HTR-8/SVneo (cell line): ENCODE measurements around the gene SLC15A3.

Source experiments
- DNase-seq: peaks from one replicate; pipeline ENCODE4 v3.0.0; 2011; ENCODE audit warnings: low spot score, mixed read lengths; ENCODE audit not compliant: insufficient read length
- FAIRE-seq: peaks from 2 replicates; lab custom pipeline; 2011; peaks lifted over from hg19 to GRCh38; lab: Jason Lieb, UNC

The SLC15A3 gene

GRCh38 chr11:60933416-60934123, 18.4 kb downstream of the SLC15A3 start:
- no peak for FAIRE-seq
- no peak for DNase-seq

GRCh38 chr11:60932605-60933356, 19.2 kb downstream of the SLC15A3 start:
- no peak for FAIRE-seq
- DNase-seq, result no peak

GRCh38 chr11:60931917-60932316, 20.1 kb downstream of the SLC15A3 start:
- FAIRE-seq, result no peak
- no peak for DNase-seq

GRCh38 chr11:60930394-60930793, 21.6 kb downstream of the SLC15A3 start:
- FAIRE-seq (no peak), DNase-seq (no peak)

GRCh38 chr11:60929764-60930163, 22.2 kb downstream of the SLC15A3 start:
- DNase-seq, result no peak
- no peak for FAIRE-seq

- no peak for DNase-seq
- FAIRE-seq, result no peak
These were observed 23.4 kb downstream of the SLC15A3 start for GRCh38 chr11:60928563-60929001.

GRCh38 chr11:60927600-60927999, 24.4 kb downstream of the SLC15A3 start:
- FAIRE-seq (no peak), DNase-seq (no peak)

- DNase-seq, result no peak
- FAIRE-seq, result no peak
These were observed 24.8 kb downstream of the SLC15A3 start for GRCh38 chr11:60927061-60927592.

GRCh38 chr11:60926500-60926899, 25.5 kb downstream of the SLC15A3 start:
- no peak for FAIRE-seq
- no peak for DNase-seq

- FAIRE-seq, result no peak
- DNase-seq, result no peak
These were observed 26.1 kb downstream of the SLC15A3 start for GRCh38 chr11:60925868-60926267.

GRCh38 chr11:60924906-60925853, 26.8 kb downstream of the SLC15A3 start:
- FAIRE-seq, result peak; percentile 20
- DNase-seq, result no peak

- FAIRE-seq, result no peak
- DNase-seq, result peak; percentile 88
These were observed 27.7 kb downstream of the SLC15A3 start, which contains the start of gene TMEM132A for GRCh38 chr11:60924110-60924905. TSS of gene TMEM132A (plus strand) at chr11:60924460. CDS start at chr11:60924634, 174 bp downstream.

GRCh38 chr11:60923800-60924109, 28.2 kb downstream of the SLC15A3 start:
- DNase-seq, result no peak
- no peak for FAIRE-seq

- DNase-seq (no peak), FAIRE-seq (no peak)
These were observed 28.6 kb downstream of the SLC15A3 start for GRCh38 chr11:60923326-60923725.

GRCh38 chr11:60922906-60923305, 29.1 kb downstream of the SLC15A3 start:
- DNase-seq (no peak), FAIRE-seq (no peak)

GRCh38 chr11:60921777-60922335, 30.1 kb downstream of the SLC15A3 start:
- FAIRE-seq, result no peak
- DNase-seq, result no peak

GRCh38 chr11:60921259-60921658, 30.7 kb downstream of the SLC15A3 start:
- FAIRE-seq (no peak), DNase-seq (no peak)

- DNase-seq (no peak), FAIRE-seq (no peak)
These were observed 32.0 kb downstream of the SLC15A3 start for GRCh38 chr11:60919956-60920355.

- DNase-seq (no peak), FAIRE-seq (no peak)
These were observed 32.7 kb downstream of the SLC15A3 start for GRCh38 chr11:60919320-60919719.
